ENCODE measurements around the gene PLCL1.
"Not testable (repeated sequence)": the region's sequence is repeated elsewhere in the genome, so short reads cannot be mapped to it uniquely, and the experiment has no call there.

PLCL1 gene

GRCh38 chr2:198004921-198005829, 200.8 kb downstream of the PLCL1 start:
- DNase-seq, result no peak
- in situ Hi-C loops (cut with MboI; ENCODE audit: low pct_unique_long_range_greater_than_20kb, low sequenced_read_pairs), result no loop called here

- in situ Hi-C loops (cut with MboI; ENCODE audit: low pct_unique_long_range_greater_than_20kb, low sequenced_read_pairs), result no loop called here
- no peak for DNase-seq
These were observed 202.3 kb downstream of the PLCL1 start for GRCh38 chr2:198006733-198007132.

DNA sequence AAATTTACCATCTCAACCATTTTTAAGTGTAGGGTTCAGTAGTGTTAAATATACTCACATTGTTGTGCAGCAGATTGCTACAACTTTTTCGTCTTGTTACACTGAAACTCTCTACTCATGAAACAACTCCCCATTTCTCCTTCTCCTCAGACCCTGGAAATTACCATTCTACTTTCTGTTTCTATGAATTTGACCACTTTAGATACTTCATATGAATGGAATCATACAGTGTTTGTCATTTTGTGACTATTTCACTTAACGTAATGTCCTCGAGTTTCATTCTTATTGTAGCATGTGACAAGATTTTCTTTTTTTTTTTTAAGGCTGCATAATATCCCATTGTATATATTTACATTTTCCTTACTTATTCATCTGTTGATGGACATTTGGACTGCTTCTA, 203.8 kb downstream of the PLCL1 start:
- in situ Hi-C loops (cut with MboI; ENCODE audit: low pct_unique_long_range_greater_than_20kb, low sequenced_read_pairs), result no loop called here
- DNase-seq, result no peak

DNA sequence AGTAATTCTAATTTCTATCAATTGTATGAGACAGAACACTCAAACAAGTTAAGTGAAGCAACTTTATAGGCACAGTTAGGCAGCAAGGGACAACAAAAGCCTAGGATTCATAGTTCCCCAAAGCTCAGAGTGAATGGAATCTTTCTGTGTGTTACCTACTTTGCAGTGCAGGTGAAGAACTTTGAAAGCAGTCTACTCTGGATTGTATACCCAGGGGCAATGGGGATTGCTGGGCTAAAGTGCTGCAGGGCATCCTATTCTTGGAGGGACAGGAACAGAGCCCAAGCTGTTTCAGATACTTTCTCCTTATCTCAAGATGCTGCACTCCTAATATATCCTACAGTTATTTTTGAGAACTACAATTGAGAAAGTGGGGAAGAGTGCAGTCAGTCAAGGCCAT, 207.6 kb downstream of the PLCL1 start:
- no peak for DNase-seq
- in situ Hi-C loops (cut with MboI; ENCODE audit: low pct_unique_long_range_greater_than_20kb, low sequenced_read_pairs), result no loop called here

DNA sequence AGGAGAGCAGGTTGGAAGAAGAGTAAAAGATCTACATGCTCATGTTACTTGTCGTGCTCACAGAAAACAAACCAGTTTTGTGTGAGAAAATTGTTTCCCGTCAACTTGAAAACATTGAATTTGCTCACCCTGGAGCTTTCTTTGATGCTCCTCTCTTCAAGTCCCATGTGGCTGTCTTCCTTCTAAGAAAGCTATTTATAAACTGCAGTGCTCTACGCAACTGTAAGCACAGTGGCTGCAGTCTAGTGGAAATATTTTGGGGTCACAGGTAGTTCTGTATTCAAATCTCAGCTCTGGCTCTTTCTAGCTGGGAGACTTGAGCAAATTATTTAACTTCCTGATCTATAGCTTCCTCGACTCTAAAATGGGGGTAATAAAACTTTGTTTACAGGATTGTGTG, 211.8 kb downstream of the PLCL1 start:
- no peak for DNase-seq
- in situ Hi-C loops (cut with MboI; ENCODE audit: low pct_unique_long_range_greater_than_20kb, low sequenced_read_pairs), result no loop called here

DNA sequence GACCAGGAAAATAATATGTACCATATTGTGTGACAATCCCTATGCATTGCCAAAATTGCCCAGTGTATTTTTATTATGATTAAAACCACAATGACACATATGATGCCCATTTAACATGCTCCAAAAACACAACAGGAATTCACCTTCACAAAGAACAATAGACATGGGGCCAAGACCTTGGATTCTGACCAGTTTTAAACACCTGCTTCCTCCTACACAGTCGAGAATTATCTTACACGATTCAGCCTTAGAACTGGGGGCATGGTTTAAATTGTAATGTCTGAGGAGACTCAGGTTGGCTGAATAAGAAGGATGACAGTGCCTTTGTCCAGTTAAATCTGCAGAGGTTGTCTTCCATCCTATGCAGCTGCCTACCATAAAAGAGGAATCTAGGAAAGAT, 212.7 kb downstream of the PLCL1 start:
- in situ Hi-C loops (cut with MboI; ENCODE audit: low pct_unique_long_range_greater_than_20kb, low sequenced_read_pairs), result no loop called here
- no peak for DNase-seq

GRCh38 chr2:198028955-198029354, 224.6 kb downstream of the PLCL1 start:
- DNase-seq, result no peak
- in situ Hi-C loops (cut with MboI; ENCODE audit: low pct_unique_long_range_greater_than_20kb, low sequenced_read_pairs), result no loop called here

GRCh38 chr2:198029576-198029975, 225.2 kb downstream of the PLCL1 start:
- DNase-seq; in situ Hi-C loops (cut with MboI; ENCODE audit: low pct_unique_long_range_greater_than_20kb, low sequenced_read_pairs): not testable (repeated sequence)

DNA sequence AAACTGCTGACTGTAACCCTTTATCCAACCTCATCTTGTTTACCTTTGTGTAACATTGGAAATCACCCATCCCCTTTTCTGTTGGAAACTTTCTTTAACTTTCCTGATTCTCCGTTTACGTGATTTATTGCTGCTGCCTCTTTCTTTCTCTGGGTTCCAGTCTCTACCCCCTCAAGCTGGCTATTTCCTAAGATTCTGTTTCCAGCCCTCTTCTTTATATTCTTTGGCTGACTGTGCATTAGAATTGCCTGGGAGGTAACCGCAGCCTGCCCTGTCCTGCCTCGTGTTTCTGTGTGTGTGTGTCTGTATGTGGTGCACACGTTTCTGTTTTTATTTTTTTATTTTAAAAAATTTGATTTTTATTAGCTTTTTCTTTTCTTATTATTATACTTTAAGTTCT, 229.2 kb downstream of the PLCL1 start:
- in situ Hi-C loops (cut with MboI; ENCODE audit: low pct_unique_long_range_greater_than_20kb, low sequenced_read_pairs), result no loop called here
- DNase-seq, result no peak

DNA sequence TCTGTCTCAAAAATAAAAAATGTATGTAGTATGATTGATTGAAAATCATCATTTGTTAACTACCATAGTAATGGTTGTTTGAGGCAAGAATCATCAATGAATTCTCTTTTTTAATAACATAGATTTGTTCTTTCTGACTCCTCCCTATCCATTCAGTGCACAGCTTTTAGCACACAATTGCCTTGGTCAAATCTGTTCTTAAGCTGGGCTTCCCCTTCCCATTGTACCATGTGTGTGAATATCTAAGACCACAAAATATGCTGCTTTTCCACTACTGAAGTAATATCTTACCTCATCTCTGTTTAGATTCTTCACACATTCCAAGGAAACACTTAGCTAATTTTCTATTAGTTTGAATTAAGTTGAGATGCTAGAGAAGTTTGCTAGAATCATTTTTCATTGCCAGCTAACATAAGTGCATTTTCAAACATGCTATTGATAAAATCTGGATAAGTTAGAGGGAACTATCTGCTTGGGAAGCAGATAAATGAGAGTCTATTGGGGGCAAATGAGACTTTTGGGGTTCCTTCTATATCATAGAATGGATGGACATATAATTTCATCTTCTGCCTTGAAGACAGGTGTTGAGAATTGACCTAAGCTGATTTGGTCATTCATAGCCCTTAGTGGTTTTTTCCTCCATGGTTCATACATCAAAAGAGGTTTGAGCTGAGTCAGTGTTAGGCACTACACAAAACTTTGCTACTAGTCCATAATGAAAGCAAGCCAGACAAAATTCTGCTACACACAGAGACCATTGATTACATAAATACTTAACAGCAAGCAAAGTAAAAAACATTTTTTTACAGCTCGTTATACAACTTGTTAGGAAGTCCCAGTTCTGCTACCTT, 231.9 kb downstream of the PLCL1 start:
- in situ Hi-C loops (cut with MboI; ENCODE audit: low pct_unique_long_range_greater_than_20kb, low sequenced_read_pairs), result no loop called here
- no peak for DNase-seq

DNA sequence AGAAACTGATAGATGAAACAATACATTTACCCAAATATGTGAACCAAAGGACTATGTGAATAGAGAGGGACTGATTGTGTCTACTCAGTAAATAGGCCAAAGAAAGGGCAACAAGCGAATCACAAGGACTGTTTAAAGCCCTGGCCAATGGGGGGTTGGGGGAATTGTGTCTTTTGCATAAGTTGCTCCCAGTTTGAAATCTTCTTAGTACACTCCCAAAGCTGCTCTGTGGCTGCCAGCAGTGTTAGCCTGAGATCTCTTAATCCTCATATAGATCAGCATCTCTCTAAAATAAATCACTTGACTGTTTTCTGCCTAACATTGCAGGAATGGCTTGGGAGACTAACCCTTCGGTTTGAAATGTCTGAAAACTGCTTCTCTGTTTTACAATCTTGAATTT, 236.4 kb downstream of the PLCL1 start:
- no peak for DNase-seq
- in situ Hi-C loops (cut with MboI; ENCODE audit: low pct_unique_long_range_greater_than_20kb, low sequenced_read_pairs), result no loop called here

DNA sequence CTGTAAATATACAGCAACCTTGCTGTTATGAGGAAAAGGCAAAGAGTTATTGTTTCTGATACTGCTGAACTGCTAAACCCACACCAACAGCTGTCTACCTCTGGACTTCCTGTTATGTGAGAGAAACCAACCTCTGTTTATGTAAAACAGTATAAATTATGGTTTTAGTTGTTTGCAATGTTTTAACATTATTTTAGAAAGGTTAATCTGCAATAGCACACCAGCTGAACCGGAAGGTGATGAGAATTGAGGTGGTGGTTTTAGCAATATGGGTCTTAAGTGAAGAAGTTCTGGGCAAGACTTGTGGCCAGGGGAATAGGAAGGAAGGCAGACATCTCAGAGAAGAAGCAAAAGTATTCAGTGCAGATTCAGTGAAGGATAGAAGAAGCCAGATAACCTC, 237.8 kb downstream of the PLCL1 start:
- in situ Hi-C loops (cut with MboI; ENCODE audit: low pct_unique_long_range_greater_than_20kb, low sequenced_read_pairs), result no loop called here
- DNase-seq, result no peak

GRCh38 chr2:198044777-198045176, 240.4 kb downstream of the PLCL1 start:
- in situ Hi-C loops (cut with MboI; ENCODE audit: low pct_unique_long_range_greater_than_20kb, low sequenced_read_pairs), result no loop called here
- no peak for DNase-seq

GRCh38 chr2:198045227-198045626, 240.8 kb downstream of the PLCL1 start:
- DNase-seq, result no peak
- in situ Hi-C loops (cut with MboI; ENCODE audit: low pct_unique_long_range_greater_than_20kb, low sequenced_read_pairs), result no loop called here

- no peak for DNase-seq
- in situ Hi-C loops (cut with MboI; ENCODE audit: low pct_unique_long_range_greater_than_20kb, low sequenced_read_pairs), result no loop called here
These were observed 248.3 kb downstream of the PLCL1 start for GRCh38 chr2:198052741-198053140.

- DNase-seq, result no peak
- in situ Hi-C loops (cut with MboI; ENCODE audit: low pct_unique_long_range_greater_than_20kb, low sequenced_read_pairs), result no loop called here
These were observed 248.8 kb downstream of the PLCL1 start for GRCh38 chr2:198053148-198053547.

DNA sequence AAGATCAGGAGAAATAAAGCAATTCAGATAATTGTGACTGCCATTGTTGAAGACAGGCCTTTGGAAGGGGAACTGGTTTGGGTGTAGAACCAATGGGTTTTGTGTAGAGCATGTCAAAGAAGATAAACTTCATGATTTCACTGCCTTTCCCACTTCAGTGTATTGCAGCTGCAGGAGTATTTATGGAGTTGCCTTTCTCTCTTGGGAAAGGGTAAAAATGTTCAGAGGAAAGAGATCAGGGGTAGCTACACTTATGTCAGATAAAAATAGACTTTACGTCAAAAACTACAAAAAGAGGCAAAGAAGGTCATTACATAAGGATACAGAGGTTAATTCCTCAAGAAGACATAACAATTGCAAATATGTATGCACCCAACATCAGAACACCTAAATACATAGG, 249.4 kb downstream of the PLCL1 start:
- in situ Hi-C loops (cut with MboI; ENCODE audit: low pct_unique_long_range_greater_than_20kb, low sequenced_read_pairs), result no loop called here
- DNase-seq, result no peak

GRCh38 chr2:198054299-198054698, 249.9 kb downstream of the PLCL1 start:
- in situ Hi-C loops (cut with MboI; ENCODE audit: low pct_unique_long_range_greater_than_20kb, low sequenced_read_pairs), result no loop called here
- DNase-seq, result peak; percentile 20

DNA sequence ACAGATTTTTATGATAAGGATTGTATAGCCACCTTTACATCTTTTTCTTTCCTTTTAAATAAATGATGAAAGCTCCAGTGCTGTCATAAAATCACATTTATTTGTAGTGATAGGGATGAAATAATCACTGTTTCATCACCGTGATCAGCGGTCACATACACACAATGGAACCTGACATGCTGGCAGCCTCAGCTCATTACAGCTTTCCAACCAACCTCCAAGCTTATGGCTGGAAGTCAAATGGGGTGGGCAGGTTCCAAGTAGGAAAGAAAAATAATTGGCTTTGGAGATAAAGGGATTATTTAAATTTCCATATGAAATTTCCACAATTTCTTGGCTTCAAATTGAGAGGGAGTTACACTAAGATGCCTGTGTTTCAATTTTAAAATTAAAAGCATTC, 251.3 kb downstream of the PLCL1 start:
- DNase-seq, result no peak
- in situ Hi-C loops (cut with MboI; ENCODE audit: low pct_unique_long_range_greater_than_20kb, low sequenced_read_pairs), result no loop called here

DNA sequence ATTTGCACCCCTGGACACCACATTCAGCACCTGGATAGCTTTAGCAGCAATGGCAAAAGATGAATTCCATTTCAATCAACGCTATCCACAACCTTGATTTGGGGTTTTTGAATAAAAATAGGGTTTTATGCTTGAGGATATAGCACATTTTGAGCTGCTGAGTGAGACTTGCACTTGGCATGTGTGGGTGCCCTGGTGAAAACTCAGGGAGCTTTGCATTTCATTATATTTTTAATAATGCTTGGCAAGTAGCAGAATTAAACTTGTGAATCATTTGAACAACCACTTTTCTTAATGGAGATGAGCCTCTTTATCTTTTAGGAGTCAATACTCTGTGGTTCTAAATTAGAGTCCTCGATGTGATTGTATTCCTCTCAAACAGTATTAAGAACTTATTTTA, 252.4 kb downstream of the PLCL1 start:
- DNase-seq, result no peak
- in situ Hi-C loops (cut with MboI; ENCODE audit: low pct_unique_long_range_greater_than_20kb, low sequenced_read_pairs), result no loop called here
